Measurements from ENCODE around the gene HYPK.
A peak's percentile ranks its signal among the peaks of the same experiment; 100 is the strongest.

The HYPK gene

DNA sequence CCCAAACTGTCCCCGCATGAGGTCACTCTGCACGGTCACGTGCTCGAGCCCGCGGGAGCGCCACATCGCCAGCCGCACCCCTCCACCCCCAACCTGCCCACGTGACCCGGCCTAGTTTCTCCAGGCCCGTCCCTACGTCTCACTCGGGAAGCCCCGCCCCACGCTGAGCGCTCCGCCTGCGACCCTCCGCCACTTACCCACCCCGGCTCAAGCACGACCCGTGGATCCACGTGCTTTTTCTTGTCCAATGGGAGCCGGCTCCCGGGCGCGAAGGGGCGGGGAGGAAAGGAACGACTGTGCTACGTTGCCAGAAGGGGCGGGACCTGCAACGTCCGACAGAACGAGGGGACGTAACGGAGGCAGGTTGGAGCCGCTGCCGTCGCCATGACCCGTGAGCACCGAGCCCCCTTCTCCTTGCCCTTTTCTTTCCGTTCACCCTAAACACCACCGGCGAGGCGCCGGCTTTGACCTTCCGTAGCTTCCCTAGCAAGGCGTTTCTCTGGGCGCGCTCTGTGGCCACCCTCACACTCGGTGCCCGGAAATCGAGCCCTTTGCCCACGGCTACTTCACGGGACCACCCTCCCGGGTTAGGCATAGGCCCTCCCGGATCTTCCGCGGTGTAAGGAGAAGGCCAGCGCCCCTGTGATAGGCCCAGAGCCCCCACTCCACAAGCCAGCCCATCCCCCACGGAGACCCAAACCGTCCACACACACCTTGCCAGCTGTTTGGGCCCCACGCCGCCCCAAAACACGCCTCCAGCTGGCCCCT is 8.2 kb upstream of the HYPK start, which contains the start of gene SERF2:
Gene SERF2 (plus strand): TSS at position 328 of the 768 bp plus-strand sequence. CDS start 57 bp downstream, at position 385.
- peak; percentile 94 for DNase-seq (ENCODE audit: low spot score)
- TF ChIP-seq, protein P1, sequence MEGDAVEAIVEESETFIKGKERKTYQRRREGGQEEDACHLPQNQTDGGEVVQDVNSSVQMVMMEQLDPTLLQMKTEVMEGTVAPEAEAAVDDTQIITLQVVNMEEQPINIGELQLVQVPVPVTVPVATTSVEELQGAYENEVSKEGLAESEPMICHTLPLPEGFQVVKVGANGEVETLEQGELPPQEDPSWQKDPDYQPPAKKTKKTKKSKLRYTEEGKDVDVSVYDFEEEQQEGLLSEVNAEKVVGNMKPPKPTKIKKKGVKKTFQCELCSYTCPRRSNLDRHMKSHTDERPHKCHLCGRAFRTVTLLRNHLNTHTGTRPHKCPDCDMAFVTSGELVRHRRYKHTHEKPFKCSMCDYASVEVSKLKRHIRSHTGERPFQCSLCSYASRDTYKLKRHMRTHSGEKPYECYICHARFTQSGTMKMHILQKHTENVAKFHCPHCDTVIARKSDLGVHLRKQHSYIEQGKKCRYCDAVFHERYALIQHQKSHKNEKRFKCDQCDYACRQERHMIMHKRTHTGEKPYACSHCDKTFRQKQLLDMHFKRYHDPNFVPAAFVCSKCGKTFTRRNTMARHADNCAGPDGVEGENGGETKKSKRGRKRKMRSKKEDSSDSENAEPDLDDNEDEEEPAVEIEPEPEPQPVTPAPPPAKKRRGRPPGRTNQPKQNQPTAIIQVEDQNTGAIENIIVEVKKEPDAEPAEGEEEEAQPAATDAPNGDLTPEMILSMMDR (IDR thresholded peaks at IDR 0.05; ENCODE audit: extremely low read depth, missing control alignments), result no peak

- TF ChIP-seq, protein P1 (IDR thresholded peaks at IDR 0.05; ENCODE audit: extremely low read depth, missing control alignments), result no peak
- no peak for DNase-seq (ENCODE audit: low spot score)
Observed at GRCh38 chr15:43792761-43793476, 7.5 kb upstream of the HYPK start.

GRCh38 chr15:43793647-43794046 is 6.8 kb upstream of the HYPK start:
- TF ChIP-seq, protein P1 (IDR thresholded peaks at IDR 0.05; ENCODE audit: extremely low read depth, missing control alignments), result no peak
- DNase-seq (ENCODE audit: low spot score), result no peak

- no peak for DNase-seq (ENCODE audit: low spot score)
- TF ChIP-seq, protein P1 (IDR thresholded peaks at IDR 0.05; ENCODE audit: extremely low read depth, missing control alignments), result no peak
Observed at GRCh38 chr15:43794269-43795037, 5.9 kb upstream of the HYPK start.

DNA sequence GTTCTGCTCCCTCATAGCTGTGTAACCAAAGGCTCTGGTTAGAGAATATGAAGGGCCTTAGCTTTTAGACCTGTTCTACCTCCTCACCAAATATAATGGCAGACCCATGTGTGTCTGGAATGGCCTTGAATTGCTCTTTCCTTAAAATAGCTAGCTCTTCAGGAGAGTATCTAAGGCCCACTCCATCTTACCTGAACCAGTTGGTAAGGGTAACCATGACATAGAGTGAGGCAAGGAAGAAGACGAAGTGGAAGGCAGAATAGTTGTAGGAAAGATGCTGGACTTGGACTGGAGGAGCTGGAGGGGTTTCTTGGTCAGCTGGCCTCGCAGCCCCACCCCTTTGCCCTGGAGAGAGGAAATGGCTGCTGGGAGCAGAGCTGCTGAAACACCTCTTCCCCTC is 5.2 kb upstream of the HYPK start:
- TF ChIP-seq, protein P1 (IDR thresholded peaks at IDR 0.05; ENCODE audit: extremely low read depth, missing control alignments), result no peak

DNA sequence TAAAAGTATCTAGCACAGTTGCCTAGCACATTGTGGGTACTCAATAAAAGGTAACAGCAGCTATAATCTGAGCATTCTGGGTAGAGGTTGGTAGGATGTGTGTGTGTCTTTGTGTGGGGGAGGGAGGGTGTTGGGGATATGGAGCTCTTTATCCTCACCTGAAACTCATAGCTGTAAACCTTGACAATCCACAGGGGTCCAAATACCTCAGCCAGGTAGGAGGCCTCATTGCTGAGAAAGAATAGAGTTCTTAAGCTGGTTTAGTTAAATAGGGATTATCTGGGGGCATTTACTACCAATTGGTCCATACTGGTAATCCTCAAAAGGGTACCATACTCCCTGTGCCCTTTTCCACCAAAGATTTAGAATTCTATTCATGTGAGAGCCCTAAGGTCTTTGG is 4.4 kb upstream of the HYPK start:
- TF ChIP-seq, protein P1 (IDR thresholded peaks at IDR 0.05; ENCODE audit: extremely low read depth, missing control alignments), result no peak
- no peak for DNase-seq (ENCODE audit: low spot score)

More for the DNA sequence above, 5.2 kb upstream of the HYPK start:
- DNase-seq (ENCODE audit: low spot score), result no peak

Data from GM20000 (cell line).